Bone marrow (tissue), 2 donors: ENCODE measurements around the gene ST8SIA4.
"Not testable (repeated sequence)": the region's sequence is repeated elsewhere in the genome, so short reads cannot be mapped to it uniquely, and the experiment has no call there.

Source experiments
- DNase-seq, 2 donors: peaks; one replicate each; lab custom pipeline; 2025; lab: John Stamatoyannopoulos, UW

Gene ST8SIA4

DNA sequence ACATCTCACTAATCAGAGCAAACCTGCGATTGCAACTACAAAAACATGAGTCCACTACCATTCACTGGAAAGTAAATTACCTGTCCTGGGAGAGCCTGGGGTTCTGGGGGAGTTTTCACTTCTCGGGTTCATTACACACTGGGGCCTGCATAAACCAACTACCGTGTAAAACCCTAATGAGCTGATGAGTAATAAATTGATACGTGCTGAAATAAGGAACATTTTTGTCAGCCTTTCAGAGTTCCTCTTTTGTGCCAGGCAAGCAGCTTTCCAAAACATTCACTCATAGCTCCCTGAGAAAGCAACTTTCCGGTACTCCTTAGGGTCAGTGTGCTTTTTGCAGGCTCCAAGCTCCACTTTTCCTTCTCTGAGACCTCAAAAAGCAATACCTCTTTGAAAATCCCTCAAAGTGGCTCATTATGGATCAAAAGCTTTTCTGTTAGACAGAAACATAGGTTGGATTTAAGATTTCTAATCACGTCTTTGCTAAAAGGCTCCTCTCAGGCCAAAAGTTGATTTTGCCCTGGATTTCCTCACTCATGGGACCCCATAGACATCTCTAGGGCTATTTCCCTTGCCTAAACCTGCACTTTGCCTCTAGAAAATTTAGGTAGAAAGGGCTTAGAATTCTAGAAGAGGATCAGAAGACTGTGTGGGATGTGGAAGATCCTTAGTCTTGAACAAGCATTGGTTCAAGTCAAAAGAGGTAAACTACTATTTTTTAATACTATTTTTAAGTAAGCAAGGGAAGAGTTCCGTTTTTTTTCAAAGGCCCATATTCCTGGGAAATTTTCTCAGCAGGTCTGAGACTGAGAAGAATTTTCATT lies 74.8 kb downstream of the ST8SIA4 start:
- DNase-seq: peak; percentile 21 to 61

DNA sequence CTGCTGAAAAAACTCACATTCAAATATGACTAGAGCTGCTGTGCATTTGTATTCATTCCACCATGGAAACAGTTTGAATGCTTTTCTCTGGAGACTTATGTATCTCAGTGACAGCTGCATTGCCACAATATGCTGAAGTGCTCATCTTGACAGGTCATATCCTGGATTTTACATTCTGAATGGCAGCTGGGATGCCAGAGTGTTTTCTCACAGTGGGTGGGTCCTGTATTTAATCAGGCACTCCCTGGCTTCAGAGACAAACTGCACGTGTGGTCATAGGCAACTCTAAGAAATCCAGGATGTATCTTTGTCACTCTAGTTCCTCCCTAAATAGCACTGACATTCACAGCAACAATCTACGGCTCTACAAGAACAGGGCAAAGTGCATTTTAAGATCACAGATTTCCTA lies 75.6 kb downstream of the ST8SIA4 start:
- DNase-seq: peak in 1 of 2 donors; percentile 57

DNA sequence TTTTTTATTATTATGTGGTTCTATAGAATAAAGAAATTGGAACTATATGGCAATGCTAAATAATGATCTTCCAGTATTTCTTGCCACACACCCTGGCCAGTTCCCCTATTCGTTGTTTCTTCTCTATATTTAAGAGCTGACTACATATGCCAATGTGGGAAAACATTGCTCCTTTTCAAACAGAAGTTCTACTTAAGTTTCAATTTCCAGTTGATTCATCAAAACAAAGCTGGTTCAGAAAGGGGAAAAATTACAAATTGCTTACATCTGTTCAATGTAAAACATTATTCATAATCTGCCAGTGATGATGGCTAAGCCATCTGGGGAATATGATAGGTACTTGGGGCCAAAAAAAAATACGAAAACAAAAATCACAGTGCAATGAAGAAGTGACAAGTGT lies 76.9 kb downstream of the ST8SIA4 start:
- no peak for DNase-seq

DNA sequence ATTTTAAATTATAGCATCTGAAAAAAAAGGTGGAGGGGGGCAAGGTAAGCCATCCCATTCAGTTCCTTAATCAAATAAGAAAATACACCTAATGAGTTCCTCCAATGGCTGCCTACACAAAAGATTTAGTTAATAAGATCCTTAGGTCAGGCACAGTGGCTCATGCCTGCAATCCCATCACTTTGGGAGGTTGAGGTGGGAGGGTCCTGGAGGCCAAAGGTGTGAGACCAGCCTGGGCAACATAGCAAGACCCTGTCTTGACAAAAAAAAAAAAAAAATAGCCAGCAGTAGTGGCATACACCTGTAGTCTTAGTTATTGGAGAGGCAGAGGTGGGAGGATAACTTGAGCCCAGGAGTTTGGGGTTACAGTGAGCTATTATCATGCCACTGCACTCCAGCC lies 78.4 kb downstream of the ST8SIA4 start:
- no peak for DNase-seq

DNA sequence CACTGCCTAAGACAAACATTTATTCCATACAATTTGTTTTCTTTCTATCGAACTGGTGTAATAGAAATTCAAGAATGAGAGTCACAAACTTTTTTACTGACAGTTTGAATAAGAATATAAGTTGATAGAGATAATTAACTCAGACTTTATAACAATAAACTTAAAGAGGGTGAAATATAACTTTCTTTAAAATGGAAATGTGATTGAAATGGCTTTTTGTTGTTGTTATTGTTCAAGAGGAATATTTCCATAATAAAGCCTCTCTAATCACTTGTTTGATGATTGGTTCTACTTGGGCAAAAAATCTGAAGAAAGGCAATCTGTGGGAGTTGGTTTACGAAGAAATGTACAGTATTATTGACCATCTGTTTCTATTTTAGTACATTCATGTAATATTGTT lies 79.3 kb downstream of the ST8SIA4 start:
- DNase-seq: no peak

DNA sequence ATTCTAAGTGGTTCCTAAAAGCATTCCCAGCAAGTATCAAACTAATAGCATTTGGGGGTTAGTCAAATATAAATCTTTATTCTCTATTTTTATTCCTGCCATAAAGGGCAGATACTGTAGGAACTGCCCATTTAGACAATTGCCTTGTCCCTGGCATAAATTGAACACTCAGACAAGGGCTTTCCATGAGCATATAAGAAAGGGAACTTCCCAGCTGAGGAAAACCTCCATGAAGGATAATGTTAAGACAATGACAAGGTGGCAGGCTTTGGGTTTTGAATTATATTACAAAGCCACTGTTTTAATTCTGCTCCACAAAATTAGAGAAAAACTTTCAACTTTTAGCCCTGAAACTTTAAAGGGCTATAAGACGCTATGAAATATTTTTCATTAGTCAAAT lies 81.3 kb downstream of the ST8SIA4 start:
- DNase-seq: no peak

DNA sequence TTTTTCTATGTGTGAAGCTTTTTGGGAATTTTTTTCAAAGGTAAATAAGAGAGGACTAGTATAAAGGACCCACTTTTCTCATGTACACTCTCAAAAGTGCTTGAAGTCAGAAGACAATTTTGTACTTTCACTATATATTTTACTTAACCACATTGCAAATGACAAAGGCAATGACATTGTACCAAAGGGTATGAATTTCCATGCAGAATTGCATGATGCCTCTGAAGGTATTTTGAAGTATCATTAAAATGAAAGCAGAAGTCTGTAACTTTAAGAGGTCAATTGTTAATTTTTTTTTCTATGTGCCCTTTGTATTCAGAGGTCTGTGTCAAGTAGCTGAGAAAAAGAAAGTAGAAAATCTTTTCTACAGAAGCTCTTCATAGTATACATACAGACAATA lies 84.7 kb downstream of the ST8SIA4 start:
- peak in 1 of 2 donors; percentile 17 for DNase-seq

DNA sequence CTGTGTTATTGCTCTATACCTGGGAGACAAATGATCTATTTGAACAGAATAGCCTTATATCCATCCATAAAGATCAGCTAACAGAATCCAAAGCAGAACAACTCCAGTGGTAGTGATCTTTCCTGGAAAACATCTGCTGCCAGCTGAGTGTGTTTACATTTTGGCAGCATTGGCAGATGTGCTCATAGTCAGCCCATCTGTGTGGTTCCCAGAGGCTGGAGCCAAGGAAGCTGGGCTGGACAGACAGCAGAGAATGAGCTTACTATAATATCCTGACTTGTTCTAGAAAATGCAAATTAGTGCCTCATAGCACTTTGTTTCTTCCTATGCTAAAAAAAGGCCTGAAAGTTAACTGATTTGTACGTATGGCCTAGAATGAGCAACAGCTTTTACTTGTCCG lies 99.7 kb downstream of the ST8SIA4 start:
- no peak for DNase-seq

DNA sequence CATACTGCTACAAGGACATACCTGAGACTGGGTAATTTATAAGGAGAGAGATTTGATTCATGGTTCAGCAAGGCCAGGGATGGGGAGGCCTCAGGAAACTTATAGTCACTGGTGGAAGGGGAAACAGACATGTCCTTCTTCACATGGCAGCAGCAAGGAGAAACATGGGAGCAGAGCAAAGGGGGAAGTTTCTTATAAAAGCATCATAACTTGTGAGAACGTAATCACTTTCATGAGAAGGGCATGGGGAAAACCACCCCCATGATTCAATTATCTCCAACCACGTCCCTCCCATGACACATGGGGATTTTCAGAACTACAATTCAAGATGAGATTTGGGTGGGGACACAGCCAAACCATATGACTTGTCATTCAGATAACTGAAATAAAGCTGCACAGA lies 100.9 kb downstream of the ST8SIA4 start:
- no peak for DNase-seq

DNA sequence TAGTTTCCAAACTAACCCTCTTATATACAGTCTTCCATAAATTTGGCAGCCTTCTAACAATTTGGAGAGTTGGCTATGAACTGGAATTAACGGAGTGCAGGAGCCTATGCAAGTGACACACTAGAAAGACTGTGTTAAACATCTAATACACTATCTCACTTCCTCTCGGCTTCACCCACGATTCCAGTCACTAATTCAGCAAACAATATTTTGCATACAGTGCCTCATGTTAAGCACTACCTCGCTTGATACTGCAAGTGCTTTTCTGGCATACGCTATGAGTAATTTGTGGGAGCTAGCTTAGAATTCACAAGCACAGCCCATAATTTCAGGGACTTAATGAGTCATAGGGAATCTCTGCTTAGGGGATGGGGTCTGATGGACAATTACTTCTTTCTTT lies 102.5 kb downstream of the ST8SIA4 start:
- no peak for DNase-seq

DNA sequence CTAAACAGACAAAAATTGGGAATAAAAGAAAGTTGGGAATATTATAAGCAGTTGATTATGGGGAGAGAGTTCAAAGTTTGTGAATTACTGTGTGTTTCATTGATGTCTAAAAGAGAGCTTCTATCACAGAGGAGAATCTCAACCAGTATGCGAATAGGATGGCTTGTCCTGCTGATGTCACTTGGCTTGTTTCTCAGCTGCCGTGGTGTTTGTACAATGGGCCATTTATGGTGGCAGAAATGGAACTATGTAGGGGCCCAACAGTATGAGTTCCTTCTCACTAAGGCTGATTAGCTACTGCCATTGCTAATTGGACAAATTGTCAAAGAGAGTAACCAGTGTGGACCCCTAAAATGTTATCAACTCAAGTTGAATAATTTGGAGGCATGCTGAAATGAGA lies 103.9 kb downstream of the ST8SIA4 start:
- no peak for DNase-seq

DNA sequence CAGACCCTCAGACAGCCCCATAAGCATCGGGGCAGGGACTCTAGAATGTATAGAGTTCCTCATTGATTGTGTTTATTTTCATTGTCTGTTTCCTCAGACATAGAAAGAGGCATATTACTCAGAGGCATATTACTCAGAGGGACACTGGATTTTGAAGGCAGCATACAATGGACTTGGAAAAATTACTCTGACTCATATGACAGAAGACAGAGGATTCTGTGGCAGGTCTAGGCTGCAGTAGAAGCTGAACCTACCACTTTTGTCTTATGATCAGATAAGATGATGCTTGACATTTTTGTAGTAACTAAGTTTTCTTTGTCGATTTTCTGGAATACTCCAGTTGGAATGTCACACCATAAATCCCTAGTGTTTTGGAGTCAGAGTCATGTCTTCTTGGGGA lies 105.2 kb downstream of the ST8SIA4 start:
- no peak for DNase-seq

DNA sequence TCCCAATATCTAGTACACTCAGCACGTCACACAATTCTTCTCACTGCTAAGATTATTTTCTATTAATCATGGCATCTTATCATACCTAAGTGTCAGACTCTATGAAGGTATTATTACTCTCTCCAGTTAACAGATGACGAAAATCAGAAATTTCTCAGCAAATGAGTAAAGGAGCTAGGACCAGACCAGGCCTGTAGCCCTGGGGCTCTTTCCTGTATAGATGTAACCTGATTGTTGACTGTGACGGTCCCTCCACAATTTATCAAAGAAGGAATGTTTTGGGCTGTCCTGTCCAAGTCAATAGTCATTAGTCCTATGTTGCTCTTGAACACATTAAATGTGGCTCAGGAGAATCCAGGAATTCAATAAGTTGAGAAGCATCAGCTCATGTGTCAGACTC lies 106.2 kb downstream of the ST8SIA4 start:
- no peak for DNase-seq

DNA sequence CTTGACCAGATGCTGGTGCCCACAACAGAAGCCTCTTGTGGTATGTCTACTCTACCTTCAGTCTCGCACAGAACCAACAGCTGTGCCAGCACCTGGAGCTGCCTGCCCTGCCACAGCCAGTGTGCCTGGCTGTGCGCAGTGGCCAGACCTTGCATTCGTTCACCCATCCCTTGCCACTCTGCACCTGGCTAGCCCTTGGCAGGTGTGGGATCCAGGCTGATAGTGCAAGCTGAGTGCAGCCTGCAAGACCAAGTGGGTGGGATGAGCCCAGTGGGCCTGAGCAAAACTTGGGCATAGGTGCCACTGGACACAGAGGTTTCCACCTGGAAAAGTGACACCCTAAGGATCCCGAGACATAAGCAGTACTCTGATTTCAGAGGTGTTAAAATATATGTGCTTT lies 108.2 kb downstream of the ST8SIA4 start:
- DNase-seq: no peak

DNA sequence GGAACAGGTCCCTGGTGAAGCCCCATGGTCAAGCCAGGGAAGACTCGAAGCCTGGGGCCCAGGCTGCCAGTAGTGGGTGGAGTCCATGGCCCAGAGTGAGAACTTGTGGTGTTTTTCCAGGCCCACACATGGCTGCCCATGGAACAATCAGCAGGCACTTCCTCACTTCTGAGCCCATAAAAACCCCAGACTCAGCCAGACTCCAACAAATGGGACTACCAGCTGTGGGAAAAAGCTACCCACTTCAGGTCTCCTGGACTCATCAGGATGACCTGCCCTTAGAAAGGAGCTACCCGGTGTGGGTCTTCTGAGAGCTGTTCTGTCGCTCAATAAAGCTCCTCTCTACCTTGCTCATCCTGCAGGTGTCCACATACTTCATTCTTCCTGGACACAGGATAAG lies 108.9 kb downstream of the ST8SIA4 start:
- DNase-seq: no peak

DNA sequence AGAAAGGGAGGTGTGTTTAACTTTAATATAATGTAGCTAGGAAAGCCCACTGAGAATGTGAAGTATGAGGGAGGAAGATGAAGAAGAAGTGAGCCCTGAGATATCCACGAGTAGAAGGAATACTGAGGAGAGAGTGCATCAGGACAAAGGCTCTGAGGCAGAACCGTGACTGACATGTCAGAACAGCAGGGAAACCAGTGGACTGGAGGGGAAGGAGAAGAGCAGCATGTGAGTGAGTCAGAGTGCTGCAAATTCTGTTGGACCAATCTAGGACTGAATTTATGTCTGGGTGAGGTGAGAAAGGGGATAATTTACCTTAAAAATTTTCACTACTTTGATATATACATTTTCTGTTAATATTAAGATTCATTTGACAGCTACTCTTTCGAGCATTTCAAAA lies 110.3 kb downstream of the ST8SIA4 start:
- no peak for DNase-seq

DNA sequence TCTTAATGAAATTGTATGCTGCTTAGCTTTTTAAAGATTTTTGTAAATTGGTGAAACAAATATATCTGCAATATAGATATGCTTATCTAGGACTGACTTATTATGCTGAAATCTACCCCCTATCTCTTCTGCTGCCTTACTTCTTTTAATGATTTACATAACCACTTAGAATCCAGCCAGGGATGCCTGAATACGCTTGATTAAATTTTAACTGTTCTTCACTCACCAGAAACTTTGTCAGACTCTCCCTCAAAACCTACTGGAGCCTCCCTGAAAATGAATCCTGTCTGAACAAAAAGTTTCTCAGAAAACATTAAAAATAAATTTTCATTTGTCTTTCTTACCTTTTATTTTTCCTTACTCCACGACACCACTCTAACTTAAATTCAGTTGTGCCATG lies 111.7 kb downstream of the ST8SIA4 start:
- DNase-seq: no peak

DNA sequence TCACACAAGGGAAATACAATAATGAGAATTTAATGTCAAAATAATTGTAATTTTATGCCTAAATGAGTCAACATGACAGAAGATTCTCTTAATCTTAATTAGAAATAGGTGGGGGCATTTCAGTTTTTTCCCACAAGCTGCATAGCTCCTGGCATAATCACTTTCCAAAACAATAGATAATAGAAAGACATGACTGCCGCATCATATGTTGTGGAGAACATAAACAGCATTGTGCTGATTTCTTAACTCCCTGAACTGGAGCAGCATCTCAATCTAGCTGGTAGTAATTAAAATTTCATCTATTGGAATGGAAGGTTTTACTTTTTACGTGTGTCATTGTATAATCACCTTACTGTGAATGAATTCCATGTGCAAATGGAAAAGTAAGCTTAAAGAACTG lies 112.1 kb downstream of the ST8SIA4 start:
- DNase-seq: no peak

DNA sequence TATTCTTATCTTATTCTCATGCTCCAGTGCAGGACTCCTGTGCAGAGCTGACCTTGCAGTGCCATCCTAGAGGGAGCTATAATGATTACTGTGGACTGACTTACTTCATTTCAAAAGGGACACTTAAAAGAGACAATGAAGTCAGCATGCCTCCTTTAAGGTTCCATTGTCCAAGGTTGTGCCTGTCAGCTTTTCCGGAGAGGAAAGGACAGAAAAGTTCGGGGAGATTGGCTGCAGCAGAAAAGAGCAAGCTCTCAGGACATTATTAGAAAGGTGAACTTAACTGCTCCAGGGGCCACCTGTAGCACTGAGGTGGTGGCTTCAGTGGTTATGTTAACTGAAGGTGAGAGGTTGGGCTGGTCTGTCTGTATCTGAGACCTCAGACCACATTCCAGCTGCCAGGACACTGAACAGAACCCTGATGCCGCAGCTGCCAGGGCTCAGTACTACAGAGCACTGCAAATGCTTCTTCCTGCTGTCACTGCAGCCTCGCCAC lies 112.9 kb downstream of the ST8SIA4 start:
- DNase-seq: no peak

DNA sequence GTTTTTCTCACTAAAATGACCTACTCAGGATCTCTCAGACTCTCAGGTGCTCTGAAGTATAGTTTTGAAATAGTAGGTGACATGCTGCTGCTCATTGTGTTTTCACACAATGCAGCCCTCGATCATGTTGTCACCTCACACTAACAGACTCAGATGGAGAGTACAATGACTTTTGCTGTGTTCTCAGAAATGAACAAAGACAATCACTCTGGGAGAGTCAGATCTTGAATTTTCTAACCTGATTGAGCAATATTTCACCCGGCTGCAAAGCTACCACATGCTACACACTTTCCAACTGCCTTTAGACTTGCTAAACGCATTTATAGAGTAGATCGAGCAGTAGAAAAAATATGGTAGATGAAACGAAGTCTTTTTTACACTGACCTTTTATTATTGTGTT lies 113.4 kb downstream of the ST8SIA4 start:
- DNase-seq: no peak

DNA sequence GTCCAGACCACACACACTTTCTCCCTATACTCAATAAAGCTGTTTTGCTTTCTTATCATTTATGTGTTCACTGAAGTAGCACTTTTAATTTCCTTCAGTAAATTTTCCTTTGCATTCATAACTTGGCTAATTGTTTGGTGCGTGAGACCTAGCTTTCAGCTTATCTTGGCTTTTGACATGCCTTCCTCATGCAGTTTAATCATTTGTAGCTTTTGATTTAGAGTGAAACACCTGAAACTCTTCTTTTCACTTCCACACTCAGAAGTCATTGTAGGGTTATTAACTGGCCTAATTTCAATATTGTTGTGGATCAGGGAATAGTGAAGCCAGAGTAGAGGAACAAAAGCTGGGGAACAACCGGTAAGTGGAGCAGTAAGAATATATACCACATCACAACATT lies 114.7 kb downstream of the ST8SIA4 start:
- DNase-seq: no peak

DNA sequence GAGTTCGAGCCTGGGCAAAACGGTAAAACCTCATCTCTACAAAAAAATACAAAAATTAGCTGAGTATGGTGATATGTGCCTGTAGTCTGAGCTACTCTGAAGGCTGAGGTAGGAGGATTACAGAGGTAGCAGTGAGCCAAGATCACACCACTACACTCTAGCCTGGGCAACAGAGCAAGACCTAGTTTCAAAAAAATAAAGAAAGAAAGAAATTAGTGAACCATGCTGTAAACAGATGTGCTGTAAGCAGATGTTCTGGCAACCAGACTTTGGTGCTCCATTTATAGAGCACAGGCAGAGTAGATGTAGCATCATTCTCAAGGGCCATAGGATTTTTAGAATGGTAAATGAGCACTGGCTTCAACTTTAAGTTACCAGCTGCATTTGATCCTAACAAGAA lies 115.4 kb downstream of the ST8SIA4 start:
- DNase-seq: no peak

DNA sequence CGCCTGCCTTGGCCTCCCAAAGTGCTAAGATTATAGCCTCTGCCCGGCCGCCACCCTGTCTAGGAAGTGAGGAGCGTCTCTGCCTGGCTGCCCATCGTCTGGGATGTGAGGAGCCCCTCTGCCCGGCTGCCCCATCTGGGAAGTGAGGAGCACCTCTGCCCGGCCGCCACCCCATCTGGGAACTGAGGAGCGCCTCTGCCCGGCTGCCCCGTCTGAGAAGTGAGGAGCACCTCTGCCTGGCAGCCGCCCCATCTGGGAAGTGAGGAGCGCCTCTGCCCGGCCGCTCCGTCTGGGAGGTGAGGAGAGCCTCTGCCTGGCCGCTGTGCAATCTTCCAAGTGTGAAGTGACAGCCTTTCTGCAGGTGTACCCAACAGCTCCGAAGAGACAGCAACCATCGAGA lies 117.5 kb downstream of the ST8SIA4 start:
- not testable (repeated sequence) for DNase-seq

DNA sequence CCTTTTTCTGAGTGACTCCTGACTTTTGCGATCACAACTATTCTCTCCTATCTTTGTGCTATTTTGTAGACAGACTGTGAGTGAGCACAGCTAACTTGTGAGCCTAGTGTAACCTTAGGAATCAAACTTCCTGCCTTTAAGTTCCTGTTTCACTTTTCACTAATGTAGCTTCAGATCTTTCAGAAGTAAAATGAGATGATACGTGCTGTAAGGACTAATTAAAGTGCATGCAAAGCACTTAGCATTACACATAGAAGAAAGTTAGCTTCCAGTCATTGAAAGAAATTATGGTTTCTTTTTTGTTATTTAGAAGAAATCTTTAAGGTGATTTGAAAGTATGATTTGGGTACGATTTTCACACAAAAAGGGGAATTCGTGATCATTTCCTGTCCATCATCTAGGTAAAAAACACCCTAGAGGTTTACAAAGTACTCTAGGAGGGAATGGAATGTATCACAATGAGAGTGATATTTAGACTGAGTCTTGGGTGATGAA lies 122.7 kb downstream of the ST8SIA4 start:
- peak in 1 of 2 donors; percentile 57 for DNase-seq
